ENCODE data around the gene EIF4G3. TPM values are rescaled to one million over a fixed set of nuclear protein-coding genes. Genes with fewer than 3 reads are reported as not detected.

The EIF4G3 gene
- total and polyA plus RNA-seq, 2 donors (not counting 3 experiments of a cell fraction or from before 2014, with no cell fraction given), result 40.7 to 78.5 TPM

- Histone ChIP-seq H3K4me2 (ENCODE audit: insufficient read depth, low read length) (no peak overlapping the region), H3K9ac (replicated peaks; ENCODE audit: extremely low read depth, insufficient read depth, low read length) (no peak overlapping the region), H3K9me3 (replicated peaks; ENCODE audit: control insufficient read depth, insufficient read depth, low read length) (no peaks in the 10 kb centered on the region), H3K9me1 (replicated peaks; ENCODE audit: control insufficient read depth, extremely low read depth, insufficient read depth, low read length) (no peaks in the 10 kb centered on the region), H3K4me1 (ENCODE audit: control insufficient read depth, extremely low read depth, insufficient read depth, low read length) (no peaks in the 10 kb centered on the region), H2AFZ (ENCODE audit: low read depth, low read length) (no peak overlapping the region), H3K27ac (ENCODE audit: insufficient read depth, low read depth, low read length) (no peak overlapping the region), H3K4me3 (replicated peaks in 1 of 3; ENCODE audit: insufficient read depth in 1 of 3, low read depth in 1 of 3, low read length in 3 of 3) (no peak overlapping the region), H3K36me3 (ENCODE audit: control insufficient read depth in 2 of 2, extremely low read depth in 1 of 2, insufficient read depth in 2 of 2, low read length in 2 of 2) (no peaks in the 10 kb centered on the region), H3K27me3 (ENCODE audit: control insufficient read depth in 2 of 2, insufficient read depth in 2 of 2, low read length in 2 of 2) (no peaks in the 10 kb centered on the region), H4K20me1 (replicated peaks; ENCODE audit: control insufficient read depth, extremely low read depth, insufficient read depth, low read length) (no peaks in the 10 kb centered on the region), H3K79me2 (ENCODE audit: control insufficient read depth, insufficient read depth, low read length) (peaks cover 56% of the 10 kb centered on the region)
- no peak for FAIRE-seq
- ChIA-PET POLR2A (no interaction called here), CTCF (no interaction called here)
- no TSS peak for BruUV-seq (replicated peaks)
- no peak for DNase-seq (ENCODE audit: low read depth, low spot score)
- dilution Hi-C loops (cut with MboI; ENCODE audit: extremely low pct_ligation_motif_present, low sequenced_read_pairs), result no loop called here
- intact Hi-C loops (cut with micrococcal nuclease), result no loop called here
- TF ChIP-seq FOS (IDR thresholded peaks at IDR 0.05; ENCODE audit: borderline replicate concordance, insufficient read depth, low read length), result no peak
- TF ChIP-seq EZH2 (IDR thresholded peaks at IDR 0.05; ENCODE audit: borderline replicate concordance, low read depth, low read length, severe bottlenecking), result no peak
- no peak for TF ChIP-seq GATA2 (IDR thresholded peaks at IDR 0.05; ENCODE audit: insufficient read depth, insufficient read length, low read depth, low read length)
Observed at GRCh38 chr1:21035794-21036193, 140.9 kb downstream of the EIF4G3 start.

- H3K4me2 ChIP-seq (ENCODE audit: insufficient read depth, low read length), result no peak overlapping the region
- H3K4me3 ChIP-seq (replicated peaks in 1 of 3; ENCODE audit: insufficient read depth in 1 of 3, low read depth in 1 of 3, low read length in 3 of 3), result no peak overlapping the region
- H3K27ac ChIP-seq (ENCODE audit: insufficient read depth, low read depth, low read length), result no peak overlapping the region
- DNase-seq (ENCODE audit: low read depth, low spot score) (no peak), FAIRE-seq (no peak)
- no peaks in the 10 kb centered on the region for H3K9me3 ChIP-seq (replicated peaks; ENCODE audit: control insufficient read depth, insufficient read depth, low read length)
- H3K9ac ChIP-seq (replicated peaks; ENCODE audit: extremely low read depth, insufficient read depth, low read length), result no peak overlapping the region
- H3K36me3 ChIP-seq (ENCODE audit: control insufficient read depth in 2 of 2, extremely low read depth in 1 of 2, insufficient read depth in 2 of 2, low read length in 2 of 2), result no peaks in the 10 kb centered on the region
- BruUV-seq (replicated peaks), result no TSS peak
- no peaks in the 10 kb centered on the region for H4K20me1 ChIP-seq (replicated peaks; ENCODE audit: control insufficient read depth, extremely low read depth, insufficient read depth, low read length)
- no peaks in the 10 kb centered on the region for H3K4me1 ChIP-seq (ENCODE audit: control insufficient read depth, extremely low read depth, insufficient read depth, low read length)
- peaks cover 55% of the 10 kb centered on the region for H3K79me2 ChIP-seq (ENCODE audit: control insufficient read depth, insufficient read depth, low read length)
- ChIA-PET CTCF (no interaction called here), POLR2A (no interaction called here)
- no peaks in the 10 kb centered on the region for H3K27me3 ChIP-seq (ENCODE audit: control insufficient read depth in 2 of 2, insufficient read depth in 2 of 2, low read length in 2 of 2)
- TF ChIP-seq EZH2 (IDR thresholded peaks at IDR 0.05; ENCODE audit: borderline replicate concordance, low read depth, low read length, severe bottlenecking) (no peak), MYC (IDR thresholded peaks at IDR 0.05; ENCODE audit: low read depth, low read length) (no peak), GATA2 (IDR thresholded peaks at IDR 0.05; ENCODE audit: insufficient read depth, insufficient read length, low read depth, low read length) (no peak), POLR2AphosphoS5 (IDR thresholded peaks at IDR 0.05; ENCODE audit: insufficient read depth, low read depth, low read length) (no peak), MAX (IDR thresholded peaks at IDR 0.05; ENCODE audit: insufficient read depth, insufficient read length) (no peak), JUN (IDR thresholded peaks at IDR 0.05; ENCODE audit: borderline replicate concordance, insufficient read depth, insufficient read length, low read depth) (no peak), POLR2A (IDR thresholded peaks at IDR 0.05; ENCODE audit: low read depth, low read length) (no peak), CTCF (IDR thresholded peaks at IDR 0.05; ENCODE audit: extremely low read depth in 1 of 2, insufficient read depth in 1 of 2, low read depth in 1 of 2, low read length in 2 of 2) (no peak), FOS (IDR thresholded peaks at IDR 0.05; ENCODE audit: borderline replicate concordance, insufficient read depth, low read length) (no peak)
- H2AFZ ChIP-seq (ENCODE audit: low read depth, low read length), result no peak overlapping the region
- intact Hi-C loops (cut with micrococcal nuclease), result no loop called here
- dilution Hi-C loops (cut with MboI; ENCODE audit: extremely low pct_ligation_motif_present, low sequenced_read_pairs), result no loop called here
- no peaks in the 10 kb centered on the region for H3K9me1 ChIP-seq (replicated peaks; ENCODE audit: control insufficient read depth, extremely low read depth, insufficient read depth, low read length)
Observed at GRCh38 chr1:21034725-21035628, 141.7 kb downstream of the EIF4G3 start.

All from endothelial cell of umbilical vein (primary cell).